HUES6 (cell line): ENCODE data around the gene SLC6A7.

ENCODE experiments used
- H3K27ac ChIP-seq: 2 replicates; pipeline ENCODE4 v1.7.0; 2013; ENCODE audit warnings: low read depth, mild to moderate bottlenecking, low read length, inconsistent platforms
- H3K27me3 ChIP-seq: 2 replicates; pipeline ENCODE4 v1.6.1; 2013; ENCODE audit warnings: low read length; ENCODE audit not compliant: control insufficient read depth, insufficient read depth
- H3K36me3 ChIP-seq: 2 replicates; pipeline ENCODE4 v1.6.1; 2013; ENCODE audit warnings: low read length; ENCODE audit not compliant: control insufficient read depth, insufficient read depth
- H3K4me1 ChIP-seq: 2 replicates; pipeline ENCODE4 v1.6.1; 2013; ENCODE audit warnings: low read length; ENCODE audit not compliant: control insufficient read depth, insufficient read depth
- H3K4me3 ChIP-seq: 2 replicates; pipeline ENCODE4 v1.5.1; 2013; ENCODE audit warnings: low read depth, low read length
- H3K9ac ChIP-seq: one replicate; pipeline ENCODE4 v1.6.1; 2013; ENCODE audit warnings: mild to moderate bottlenecking, low read length
- H3K9me3 ChIP-seq: 2 replicates; pipeline ENCODE4 v1.6.1; 2013; ENCODE audit warnings: low read depth, low read length; ENCODE audit not compliant: control insufficient read depth, insufficient read depth

SLC6A7 gene

DNA sequence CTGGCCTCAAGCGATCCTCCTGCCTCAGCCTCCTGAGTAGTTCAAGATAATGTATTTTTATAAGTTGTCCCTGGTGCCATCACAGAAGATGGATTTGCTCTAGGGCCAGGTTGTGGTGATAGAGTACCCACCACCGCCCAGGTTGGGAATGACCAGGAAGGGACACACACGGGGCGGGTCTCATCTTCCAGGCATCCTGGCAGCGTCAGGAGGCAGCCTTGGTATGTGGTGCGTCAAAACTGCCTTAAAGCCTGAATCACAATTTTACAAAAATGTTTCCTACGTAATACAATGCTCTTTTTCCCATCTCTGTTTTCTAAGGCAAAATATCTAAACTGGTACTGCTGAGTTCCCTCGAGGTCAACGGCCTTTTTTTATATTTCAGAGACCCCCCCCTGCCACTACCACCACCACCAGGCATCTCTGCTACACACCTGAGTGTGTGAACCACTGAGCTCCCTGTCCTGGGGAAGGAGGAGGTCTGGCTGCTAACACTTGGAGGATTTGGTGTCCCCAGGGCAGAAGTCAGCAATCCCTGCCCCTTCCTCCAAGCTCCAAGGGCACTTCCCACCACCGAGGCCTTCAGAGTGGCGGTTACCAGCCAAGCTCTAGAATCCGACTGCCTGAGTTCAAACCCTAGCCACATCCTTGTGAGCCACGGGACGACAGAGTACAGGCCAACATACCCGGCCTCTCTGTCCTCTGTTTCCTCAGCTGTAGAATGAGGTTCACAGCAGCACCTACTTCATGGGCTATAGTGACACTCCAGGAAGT, 47.3 kb downstream of the SLC6A7 start:
- H3K9me3 ChIP-seq, result no peaks in the 10 kb centered on the region
- no peaks in the 10 kb centered on the region for H3K27me3 ChIP-seq
- no peak overlapping the region for H3K9ac ChIP-seq
- no peak overlapping the region for H3K27ac ChIP-seq
- no peaks in the 10 kb centered on the region for H3K36me3 ChIP-seq
- no peak overlapping the region for H3K4me3 ChIP-seq
- no peaks in the 10 kb centered on the region; the same call in 1 of the 2 replicates for H3K4me1 ChIP-seq

- Histone ChIP-seq H3K27me3 (no peaks in the 10 kb centered on the region), H3K27ac (no peak overlapping the region), H3K4me1 (no peaks in the 10 kb centered on the region; the same call in 1 of the 2 replicates), H3K4me3 (no peak overlapping the region), H3K9ac (no peak overlapping the region), H3K9me3 (no peaks in the 10 kb centered on the region), H3K36me3 (no peaks in the 10 kb centered on the region)
Measured at GRCh38 chr5:150238646-150239045, 48.8 kb downstream of the SLC6A7 start.

GRCh38 chr5:150239099-150239793, 49.4 kb downstream of the SLC6A7 start:
- Histone ChIP-seq H3K27me3 (no peaks in the 10 kb centered on the region), H3K27ac (no peak overlapping the region), H3K4me1 (no peaks in the 10 kb centered on the region; the same call in 1 of the 2 replicates), H3K36me3 (no peaks in the 10 kb centered on the region), H3K9ac (no peak overlapping the region), H3K4me3 (no peak overlapping the region), H3K9me3 (no peaks in the 10 kb centered on the region)

GRCh38 chr5:150239794-150240122, 49.9 kb downstream of the SLC6A7 start:
- no peaks in the 10 kb centered on the region; the same call in 1 of the 2 replicates for H3K4me1 ChIP-seq
- no peaks in the 10 kb centered on the region for H3K9me3 ChIP-seq
- H3K27ac ChIP-seq, result no peak overlapping the region
- H3K27me3 ChIP-seq, result no peaks in the 10 kb centered on the region
- H3K4me3 ChIP-seq, result no peak overlapping the region
- H3K36me3 ChIP-seq, result no peaks in the 10 kb centered on the region
- H3K9ac ChIP-seq, result no peak overlapping the region

DNA sequence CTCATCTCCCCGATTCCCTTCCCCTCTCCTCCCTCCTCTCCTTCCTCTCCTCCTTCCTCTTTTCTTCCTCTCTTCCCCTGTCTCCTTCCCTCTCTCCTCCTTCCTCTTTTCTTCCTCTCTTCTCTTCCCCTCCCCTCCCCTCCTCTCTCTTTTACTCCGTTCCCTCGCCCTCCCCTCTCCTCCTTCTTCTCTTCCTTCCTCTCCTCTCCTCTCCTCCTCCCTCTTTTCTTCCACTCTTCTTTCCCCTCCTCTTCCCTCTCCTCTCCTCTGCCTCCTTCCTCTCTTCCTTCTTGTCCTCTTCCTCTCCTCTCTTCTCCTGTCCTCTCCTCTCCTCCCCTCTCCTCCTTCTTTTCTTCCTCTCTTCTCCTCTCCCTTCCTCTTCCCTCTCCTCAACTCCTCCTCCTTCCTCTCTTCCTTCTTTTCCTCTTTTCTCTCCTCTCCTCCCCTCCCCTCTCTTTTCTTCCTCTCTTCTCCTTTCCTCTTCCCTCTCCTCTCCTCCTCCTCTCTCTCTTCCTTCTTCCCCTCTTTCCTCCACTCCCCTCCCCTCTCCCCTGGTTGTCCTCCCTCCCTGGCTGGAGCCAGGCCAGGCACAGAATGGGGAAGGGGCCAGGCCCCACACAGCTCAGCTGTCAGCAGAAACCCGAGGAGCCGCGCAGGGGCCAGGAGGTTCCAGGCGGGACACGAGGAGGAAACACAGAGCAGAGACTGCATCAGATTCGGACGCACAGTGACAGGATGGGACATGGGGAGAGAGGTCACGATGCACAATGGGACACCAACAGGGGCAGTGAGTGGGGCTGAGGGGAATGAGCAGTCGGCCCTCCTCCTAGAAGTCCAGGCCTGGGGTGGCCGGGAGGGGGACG, 51.7 kb downstream of the SLC6A7 start:
- Histone ChIP-seq H3K4me1 (no peaks in the 10 kb centered on the region; the same call in 1 of the 2 replicates), H3K9ac (no peak overlapping the region), H3K27ac (no peak overlapping the region), H3K4me3 (no peak overlapping the region), H3K9me3 (no peaks in the 10 kb centered on the region), H3K36me3 (no peaks in the 10 kb centered on the region), H3K27me3 (no peaks in the 10 kb centered on the region)

DNA sequence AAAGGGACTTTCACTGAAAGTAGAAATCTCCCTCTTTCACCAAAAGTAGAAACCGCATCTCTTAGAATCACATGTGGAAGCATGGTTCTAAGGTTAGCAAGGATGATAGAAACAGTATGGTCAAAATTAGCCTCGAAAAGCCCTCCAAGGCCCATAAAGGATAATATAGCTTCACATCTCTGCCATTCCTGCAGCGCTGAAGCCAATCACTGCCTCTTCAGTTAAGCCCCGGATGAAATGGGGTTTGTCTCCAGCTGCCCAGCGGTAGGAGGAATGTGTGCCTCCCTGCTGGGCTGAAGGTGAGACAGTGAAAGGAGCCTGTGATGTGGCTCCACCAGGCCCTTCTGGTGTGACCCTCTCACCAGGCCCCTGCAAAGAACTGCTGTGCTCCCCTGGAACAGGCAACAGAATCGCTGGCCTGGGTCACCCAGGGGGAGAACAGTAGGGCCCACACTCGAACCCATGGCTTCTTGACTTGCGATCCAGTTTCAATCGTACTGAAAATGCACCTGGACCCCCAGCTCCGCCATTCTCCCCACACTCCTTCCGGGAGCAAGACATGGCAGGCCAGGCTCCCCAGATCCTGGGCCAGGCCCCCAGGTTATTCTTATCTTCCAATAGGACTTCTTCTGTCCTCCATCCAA, 52.5 kb downstream of the SLC6A7 start:
- no peak overlapping the region for H3K4me3 ChIP-seq
- no peaks in the 10 kb centered on the region for H3K9me3 ChIP-seq
- no peaks in the 10 kb centered on the region for H3K36me3 ChIP-seq
- H3K9ac ChIP-seq, result no peak overlapping the region
- no peaks in the 10 kb centered on the region for H3K27me3 ChIP-seq
- H3K4me1 ChIP-seq, result no peaks in the 10 kb centered on the region; the same call in 1 of the 2 replicates
- H3K27ac ChIP-seq, result no peak overlapping the region

DNA sequence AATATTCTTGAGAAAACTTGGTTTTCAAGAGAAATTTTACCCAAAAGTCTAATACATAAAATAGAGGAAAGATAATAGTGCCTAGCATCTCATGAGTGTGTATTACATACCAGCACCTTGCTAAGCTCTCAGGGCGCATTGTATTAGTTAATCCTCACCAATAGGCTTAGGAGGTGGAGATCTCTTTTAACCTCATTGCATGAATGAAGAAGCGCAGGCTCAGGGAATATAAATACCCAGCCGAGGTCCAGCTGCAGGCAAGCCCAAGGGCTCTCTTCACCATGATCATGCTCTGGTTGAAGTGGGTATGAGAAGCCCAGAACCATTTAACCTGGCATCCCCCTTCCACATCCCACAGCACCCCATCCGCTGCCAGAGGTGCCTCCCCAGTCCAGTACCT, 53.7 kb downstream of the SLC6A7 start:
- H3K9ac ChIP-seq, result no peak overlapping the region
- no peaks in the 10 kb centered on the region for H3K9me3 ChIP-seq

GRCh38 chr5:150244209-150244608, 54.3 kb downstream of the SLC6A7 start:
- no peak overlapping the region for H3K27ac ChIP-seq
- no peaks in the 10 kb centered on the region for H3K9me3 ChIP-seq
- no peaks in the 10 kb centered on the region; the same call in 1 of the 2 replicates for H3K4me1 ChIP-seq
- H3K9ac ChIP-seq, result no peak overlapping the region
- no peaks in the 10 kb centered on the region for H3K27me3 ChIP-seq
- H3K36me3 ChIP-seq, result no peaks in the 10 kb centered on the region
- H3K4me3 ChIP-seq, result no peak overlapping the region

More for the DNA sequence above, 53.7 kb downstream of the SLC6A7 start:
- Histone ChIP-seq H3K4me1 (no peaks in the 10 kb centered on the region; the same call in 1 of the 2 replicates), H3K27ac (no peak overlapping the region), H3K36me3 (no peaks in the 10 kb centered on the region), H3K4me3 (no peak overlapping the region), H3K27me3 (no peaks in the 10 kb centered on the region)

GRCh38 chr5:150245111-150245789, 55.4 kb downstream of the SLC6A7 start:
- no peaks in the 10 kb centered on the region; the same call in 1 of the 2 replicates for H3K4me1 ChIP-seq
- H3K9ac ChIP-seq, result no peak overlapping the region
- no peaks in the 10 kb centered on the region for H3K9me3 ChIP-seq
- H3K27ac ChIP-seq, result no peak overlapping the region
- H3K4me3 ChIP-seq, result no peak overlapping the region
- H3K27me3 ChIP-seq, result no peaks in the 10 kb centered on the region
- no peaks in the 10 kb centered on the region for H3K36me3 ChIP-seq

DNA sequence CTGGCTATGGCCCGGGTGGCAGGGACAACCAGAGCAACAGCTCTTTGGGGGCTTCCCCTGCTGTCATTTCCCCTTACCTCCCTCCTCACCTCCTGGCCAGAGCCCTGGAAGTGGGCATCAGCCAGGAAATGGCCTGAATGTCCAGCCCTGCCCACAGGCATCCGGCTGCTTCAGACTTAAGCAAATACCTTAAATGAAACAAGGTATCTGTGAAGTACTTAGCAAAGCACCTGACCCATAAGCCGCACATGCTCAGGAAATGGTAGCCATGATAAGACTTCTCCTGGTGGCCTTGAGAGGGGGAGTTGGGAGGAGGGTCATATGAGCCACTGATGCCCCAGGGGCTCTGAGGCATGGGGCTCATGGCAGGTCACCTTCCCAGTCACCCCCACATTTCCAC, 55.9 kb downstream of the SLC6A7 start:
- H3K27me3 ChIP-seq, result no peaks in the 10 kb centered on the region
- H3K27ac ChIP-seq, result no peak overlapping the region
- no peaks in the 10 kb centered on the region; the same call in 1 of the 2 replicates for H3K4me1 ChIP-seq
- no peak overlapping the region for H3K4me3 ChIP-seq
- H3K36me3 ChIP-seq, result no peaks in the 10 kb centered on the region
- no peak overlapping the region for H3K9ac ChIP-seq
- H3K9me3 ChIP-seq, result no peaks in the 10 kb centered on the region
